Measurements from ENCODE around the gene SERPINA1.

The SERPINA1 gene

GRCh38 chr14:94384342-94384741 is 4.1 kb downstream of the SERPINA1 start:
- no peak for DNase-seq (ENCODE audit: low read depth in 1 of 2, low spot score in 1 of 2)

- DNase-seq (ENCODE audit: low read depth in 1 of 2, low spot score in 1 of 2): no peak
Observed at GRCh38 chr14:94383777-94384176, 4.6 kb downstream of the SERPINA1 start.

- no peak for DNase-seq (ENCODE audit: low read depth in 1 of 2, low spot score in 1 of 2)
Observed at GRCh38 chr14:94382716-94383596, 5.4 kb downstream of the SERPINA1 start.

GRCh38 chr14:94382099-94382715 is 6.2 kb downstream of the SERPINA1 start:
- DNase-seq (ENCODE audit: low read depth in 1 of 2, low spot score in 1 of 2): no peak

GRCh38 chr14:94381149-94382030 is 7.0 kb downstream of the SERPINA1 start:
- DNase-seq (ENCODE audit: low read depth in 1 of 2, low spot score in 1 of 2): no peak

GRCh38 chr14:94380225-94381148 is 7.9 kb downstream of the SERPINA1 start:
- no peak for DNase-seq (ENCODE audit: low read depth in 1 of 2, low spot score in 1 of 2)

- DNase-seq (ENCODE audit: low read depth in 1 of 2, low spot score in 1 of 2): no peak
Observed at GRCh38 chr14:94379291-94380224, 8.8 kb downstream of the SERPINA1 start.

- no peak for DNase-seq (ENCODE audit: low read depth in 1 of 2, low spot score in 1 of 2)
Observed at GRCh38 chr14:94378527-94379290, 9.7 kb downstream of the SERPINA1 start.

GRCh38 chr14:94377866-94378470 is 10.4 kb downstream of the SERPINA1 start:
- no peak for DNase-seq (ENCODE audit: low read depth in 1 of 2, low spot score in 1 of 2)

- no peak for DNase-seq (ENCODE audit: low read depth in 1 of 2, low spot score in 1 of 2)
Observed at GRCh38 chr14:94376976-94377865, 11.2 kb downstream of the SERPINA1 start.

GRCh38 chr14:94376108-94376975 is 12.1 kb downstream of the SERPINA1 start:
- no peak for DNase-seq (ENCODE audit: low read depth in 1 of 2, low spot score in 1 of 2)

- DNase-seq (ENCODE audit: low read depth in 1 of 2, low spot score in 1 of 2): no peak
Observed at GRCh38 chr14:94375552-94376107, 12.8 kb downstream of the SERPINA1 start.

- no peak for DNase-seq (ENCODE audit: low read depth in 1 of 2, low spot score in 1 of 2)
Observed at GRCh38 chr14:94374749-94375260, 13.6 kb downstream of the SERPINA1 start.

- no peak for DNase-seq (ENCODE audit: low read depth in 1 of 2, low spot score in 1 of 2)
Observed at GRCh38 chr14:94374116-94374515, 14.3 kb downstream of the SERPINA1 start.

- no peak for DNase-seq (ENCODE audit: low read depth in 1 of 2, low spot score in 1 of 2)
Observed at GRCh38 chr14:94373708-94374107, 14.7 kb downstream of the SERPINA1 start.
